ENCODE results near the gene U2AF1L4.

DNA sequence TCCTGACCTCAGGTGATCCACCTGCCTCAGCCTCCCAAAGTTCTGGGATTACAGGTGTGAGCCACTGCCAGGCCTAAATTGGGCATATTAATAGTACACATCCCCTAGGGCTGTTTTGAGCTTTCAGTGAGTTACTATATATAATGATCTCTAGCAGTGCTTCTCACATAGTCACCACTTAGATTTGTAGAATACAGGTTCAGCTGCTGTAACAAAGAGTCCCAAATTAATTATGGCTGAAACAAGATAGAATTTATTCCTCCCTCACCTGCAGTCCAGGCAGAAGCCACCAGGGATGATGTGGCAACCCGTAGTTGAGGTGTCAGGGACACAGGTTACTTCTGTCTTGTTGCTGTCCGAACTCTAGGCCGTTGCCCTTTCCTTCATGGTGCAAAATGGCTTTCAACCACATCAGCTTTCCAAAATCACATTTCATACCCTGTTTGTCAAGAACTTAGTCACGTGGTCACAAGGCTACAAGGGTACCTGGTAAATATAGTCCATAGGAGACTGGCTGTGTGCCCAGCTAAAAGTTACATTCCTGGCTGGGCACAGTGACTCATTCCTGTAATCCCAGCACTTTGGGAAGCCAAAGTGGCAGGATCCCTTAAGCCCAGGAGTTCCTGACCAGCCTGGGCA is 15.6 kb upstream of the U2AF1L4 start:
- no peak for TF ChIP-seq POLR2A (IDR thresholded peaks at IDR 0.05; ENCODE audit: low read length)
- TF ChIP-seq GATA1 (IDR thresholded peaks at IDR 0.05; ENCODE audit: low read depth, low read length) = no peak
